Measurements from ENCODE around the gene SYPL1.

DNA sequence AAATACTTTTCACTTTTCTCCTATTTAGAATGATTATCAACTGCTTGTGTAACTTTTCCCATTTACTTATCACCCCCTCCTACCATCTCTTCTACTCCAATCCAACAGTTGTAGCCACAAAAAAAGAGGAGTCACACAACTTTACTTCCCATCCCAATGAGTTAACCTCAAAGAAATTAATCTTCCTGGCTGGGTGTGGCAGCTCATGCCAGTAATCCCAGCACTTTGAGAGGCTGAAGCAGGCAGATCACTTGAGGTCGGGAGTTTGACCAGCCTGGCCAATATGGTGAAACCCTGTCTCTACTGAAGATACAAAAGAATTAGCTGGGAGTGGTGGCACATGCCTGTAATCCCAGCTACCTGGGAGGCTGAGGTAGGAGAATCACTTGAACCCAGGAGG is 19.9 kb downstream of the SYPL1 start:
- TF ChIP-seq, protein P1, sequence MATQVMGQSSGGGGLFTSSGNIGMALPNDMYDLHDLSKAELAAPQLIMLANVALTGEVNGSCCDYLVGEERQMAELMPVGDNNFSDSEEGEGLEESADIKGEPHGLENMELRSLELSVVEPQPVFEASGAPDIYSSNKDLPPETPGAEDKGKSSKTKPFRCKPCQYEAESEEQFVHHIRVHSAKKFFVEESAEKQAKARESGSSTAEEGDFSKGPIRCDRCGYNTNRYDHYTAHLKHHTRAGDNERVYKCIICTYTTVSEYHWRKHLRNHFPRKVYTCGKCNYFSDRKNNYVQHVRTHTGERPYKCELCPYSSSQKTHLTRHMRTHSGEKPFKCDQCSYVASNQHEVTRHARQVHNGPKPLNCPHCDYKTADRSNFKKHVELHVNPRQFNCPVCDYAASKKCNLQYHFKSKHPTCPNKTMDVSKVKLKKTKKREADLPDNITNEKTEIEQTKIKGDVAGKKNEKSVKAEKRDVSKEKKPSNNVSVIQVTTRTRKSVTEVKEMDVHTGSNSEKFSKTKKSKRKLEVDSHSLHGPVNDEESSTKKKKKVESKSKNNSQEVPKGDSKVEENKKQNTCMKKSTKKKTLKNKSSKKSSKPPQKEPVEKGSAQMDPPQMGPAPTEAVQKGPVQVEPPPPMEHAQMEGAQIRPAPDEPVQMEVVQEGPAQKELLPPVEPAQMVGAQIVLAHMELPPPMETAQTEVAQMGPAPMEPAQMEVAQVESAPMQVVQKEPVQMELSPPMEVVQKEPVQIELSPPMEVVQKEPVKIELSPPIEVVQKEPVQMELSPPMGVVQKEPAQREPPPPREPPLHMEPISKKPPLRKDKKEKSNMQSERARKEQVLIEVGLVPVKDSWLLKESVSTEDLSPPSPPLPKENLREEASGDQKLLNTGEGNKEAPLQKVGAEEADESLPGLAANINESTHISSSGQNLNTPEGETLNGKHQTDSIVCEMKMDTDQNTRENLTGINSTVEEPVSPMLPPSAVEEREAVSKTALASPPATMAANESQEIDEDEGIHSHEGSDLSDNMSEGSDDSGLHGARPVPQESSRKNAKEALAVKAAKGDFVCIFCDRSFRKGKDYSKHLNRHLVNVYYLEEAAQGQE (IDR thresholded peaks at IDR 0.05; ENCODE audit: low read depth): no peak
- TF ChIP-seq, protein P2, sequence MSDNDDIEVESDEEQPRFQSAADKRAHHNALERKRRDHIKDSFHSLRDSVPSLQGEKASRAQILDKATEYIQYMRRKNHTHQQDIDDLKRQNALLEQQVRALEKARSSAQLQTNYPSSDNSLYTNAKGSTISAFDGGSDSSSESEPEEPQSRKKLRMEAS (IDR thresholded peaks at IDR 0.05): no peak
- TF ChIP-seq YY1 (IDR thresholded peaks at IDR 0.05; ENCODE audit: low read depth): no peak
- TF ChIP-seq RAD21 (IDR thresholded peaks at IDR 0.05; ENCODE audit: low read depth): no peak
- no peak for TF ChIP-seq TCF12 (IDR thresholded peaks at IDR 0.05; ENCODE audit: low read depth)

All from Ishikawa (cell line).